PFSK-1 (cell line): ENCODE data around the gene CXCR6.

Experiments used
- FOXP2 ChIP-seq: optimal IDR thresholded peaks from 2 replicates; pipeline ENCODE3; 2011; ENCODE audit warnings: borderline replicate concordance, control low read depth, inconsistent platforms; ENCODE audit not compliant: insufficient read depth; ENCODE audit errors: extremely low read length, extremely low read depth
- POLR2AphosphoS5 ChIP-seq: IDR thresholded peaks from 2 replicates; pipeline ENCODE4 v1.6.1; 2012; ENCODE audit warnings: low read depth, mild to moderate bottlenecking, control low read depth, low read length, moderate library complexity
- SIN3A ChIP-seq: IDR thresholded peaks from 2 replicates; pipeline ENCODE4 v1.6.1; 2012; ENCODE audit warnings: mild to moderate bottlenecking, low read length, moderate library complexity, borderline replicate concordance; ENCODE audit not compliant: insufficient read depth
- TAF1 ChIP-seq: IDR thresholded peaks from 2 replicates; pipeline ENCODE4 v1.6.1; 2012; ENCODE audit warnings: low read length, control low read depth, borderline replicate concordance; ENCODE audit not compliant: insufficient read depth
- TF ChIP-seq, protein P1 (sequence below), 2 experiments: IDR thresholded peaks; 2 replicates each; pipeline versions ENCODE4 v1.6.1 to v1.8.0; 2011 to 2012; ENCODE audit warnings: low read depth in 2 of 2, low read length in 2 of 2, control low read depth in 1 of 2, inconsistent platforms in 1 of 2, mild to moderate bottlenecking in 1 of 2, moderate library complexity in 1 of 2; ENCODE audit not compliant: insufficient read depth in 1 of 2

The CXCR6 gene

DNA sequence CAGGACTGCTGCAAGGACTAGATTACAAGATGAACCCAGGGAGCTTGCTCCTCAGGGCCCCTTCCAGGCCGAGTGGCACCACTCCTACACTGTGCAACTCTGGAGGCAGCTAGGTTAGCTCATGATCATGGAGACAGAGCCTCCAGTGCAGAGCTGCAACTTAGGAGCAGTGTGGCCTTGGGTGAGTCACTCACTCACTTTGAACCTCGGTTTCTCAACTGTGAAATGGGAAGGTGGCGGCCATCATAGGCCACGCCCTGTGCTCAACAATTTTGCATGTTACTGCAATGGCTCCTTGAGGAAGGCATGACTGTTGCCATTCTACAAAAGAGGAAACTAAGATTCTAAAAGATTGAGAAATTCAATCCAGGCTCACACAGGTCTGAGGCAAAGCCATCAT is 11.2 kb upstream of the CXCR6 start:
- TF ChIP-seq, protein P1, sequence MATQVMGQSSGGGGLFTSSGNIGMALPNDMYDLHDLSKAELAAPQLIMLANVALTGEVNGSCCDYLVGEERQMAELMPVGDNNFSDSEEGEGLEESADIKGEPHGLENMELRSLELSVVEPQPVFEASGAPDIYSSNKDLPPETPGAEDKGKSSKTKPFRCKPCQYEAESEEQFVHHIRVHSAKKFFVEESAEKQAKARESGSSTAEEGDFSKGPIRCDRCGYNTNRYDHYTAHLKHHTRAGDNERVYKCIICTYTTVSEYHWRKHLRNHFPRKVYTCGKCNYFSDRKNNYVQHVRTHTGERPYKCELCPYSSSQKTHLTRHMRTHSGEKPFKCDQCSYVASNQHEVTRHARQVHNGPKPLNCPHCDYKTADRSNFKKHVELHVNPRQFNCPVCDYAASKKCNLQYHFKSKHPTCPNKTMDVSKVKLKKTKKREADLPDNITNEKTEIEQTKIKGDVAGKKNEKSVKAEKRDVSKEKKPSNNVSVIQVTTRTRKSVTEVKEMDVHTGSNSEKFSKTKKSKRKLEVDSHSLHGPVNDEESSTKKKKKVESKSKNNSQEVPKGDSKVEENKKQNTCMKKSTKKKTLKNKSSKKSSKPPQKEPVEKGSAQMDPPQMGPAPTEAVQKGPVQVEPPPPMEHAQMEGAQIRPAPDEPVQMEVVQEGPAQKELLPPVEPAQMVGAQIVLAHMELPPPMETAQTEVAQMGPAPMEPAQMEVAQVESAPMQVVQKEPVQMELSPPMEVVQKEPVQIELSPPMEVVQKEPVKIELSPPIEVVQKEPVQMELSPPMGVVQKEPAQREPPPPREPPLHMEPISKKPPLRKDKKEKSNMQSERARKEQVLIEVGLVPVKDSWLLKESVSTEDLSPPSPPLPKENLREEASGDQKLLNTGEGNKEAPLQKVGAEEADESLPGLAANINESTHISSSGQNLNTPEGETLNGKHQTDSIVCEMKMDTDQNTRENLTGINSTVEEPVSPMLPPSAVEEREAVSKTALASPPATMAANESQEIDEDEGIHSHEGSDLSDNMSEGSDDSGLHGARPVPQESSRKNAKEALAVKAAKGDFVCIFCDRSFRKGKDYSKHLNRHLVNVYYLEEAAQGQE (IDR thresholded peaks at IDR 0.05; ENCODE audit: insufficient read depth in 1 of 2, low read depth in 2 of 2, low read length in 2 of 2) = no peak
- TF ChIP-seq FOXP2 (no peak), POLR2AphosphoS5 (no peak), SIN3A (no peak), TAF1 (no peak)

DNA sequence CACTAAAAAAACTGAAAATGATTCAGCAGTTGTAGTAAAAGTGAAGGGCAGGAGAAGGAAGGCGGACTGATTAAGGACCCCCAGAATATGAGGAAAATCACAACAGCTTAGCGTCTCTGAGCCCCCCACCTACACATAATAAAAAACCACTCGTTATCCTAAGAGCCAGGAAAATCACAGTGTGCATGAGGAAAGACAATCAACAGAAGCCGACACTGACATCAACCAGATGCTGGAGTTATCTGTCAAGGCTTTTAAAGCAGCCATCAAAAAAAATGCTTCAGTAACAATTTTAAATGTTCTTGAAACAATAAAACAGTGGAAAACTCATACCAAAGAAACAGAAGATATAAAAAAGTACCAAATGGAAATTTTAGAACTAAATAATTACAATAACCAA is 9.7 kb upstream of the CXCR6 start:
- no peak for TF ChIP-seq FOXP2
- no peak for TF ChIP-seq POLR2AphosphoS5
- TF ChIP-seq, protein P1 (IDR thresholded peaks at IDR 0.05; ENCODE audit: insufficient read depth in 1 of 2, low read depth in 2 of 2, low read length in 2 of 2) = no peak
- no peak for TF ChIP-seq SIN3A
- no peak for TF ChIP-seq TAF1

GRCh38 chr3:45936261-45936660 is 7.0 kb upstream of the CXCR6 start:
- TF ChIP-seq, protein P1 (IDR thresholded peaks at IDR 0.05; ENCODE audit: insufficient read depth in 1 of 2, low read depth in 2 of 2, low read length in 2 of 2) = no peak
- TF ChIP-seq SIN3A (no peak), POLR2AphosphoS5 (no peak), TAF1 (no peak), FOXP2 (no peak)

DNA sequence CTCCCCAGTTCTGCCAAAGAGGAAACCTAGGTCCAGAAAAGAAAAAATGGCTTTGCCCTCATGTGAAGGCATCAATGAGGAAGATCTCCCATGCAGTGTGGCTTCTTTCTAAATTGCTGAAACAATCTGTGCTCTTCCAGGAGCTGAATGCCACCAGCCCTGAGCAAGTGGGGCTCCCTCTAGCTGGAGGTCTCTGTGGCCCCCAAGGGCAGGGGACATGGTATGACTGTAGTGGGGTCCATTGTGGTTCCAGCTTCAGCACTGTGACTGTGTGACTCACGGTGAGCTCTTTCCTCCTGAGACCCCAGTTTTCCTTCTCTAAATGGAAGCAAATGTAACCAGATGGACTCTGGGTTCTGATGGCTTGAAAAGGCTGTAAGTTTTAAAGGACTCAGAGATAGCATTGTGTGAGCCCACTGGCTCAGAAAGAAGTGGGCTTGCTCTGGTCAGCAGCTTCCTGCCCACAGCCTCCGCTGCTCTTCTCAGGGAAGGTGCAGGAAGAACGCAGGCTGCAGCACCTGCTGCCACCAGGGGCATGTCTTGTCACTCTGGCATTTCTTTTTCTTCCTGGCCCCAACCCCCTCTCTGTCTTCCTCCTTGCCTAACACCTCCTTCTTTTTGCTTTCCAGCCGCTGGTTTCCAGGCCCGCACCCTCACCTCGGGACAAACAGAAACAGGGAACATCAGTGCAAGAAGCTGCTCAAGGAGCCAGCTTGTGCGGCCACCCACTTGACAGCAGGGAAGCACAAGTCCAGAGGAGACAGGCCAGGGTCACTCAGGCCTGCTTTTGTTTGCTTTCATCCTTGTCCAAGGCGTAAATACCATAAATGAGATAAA is 5.8 kb upstream of the CXCR6 start:
- no peak for TF ChIP-seq FOXP2
- no peak for TF ChIP-seq SIN3A
- TF ChIP-seq POLR2AphosphoS5 = no peak
- TF ChIP-seq, protein P1 (IDR thresholded peaks at IDR 0.05; ENCODE audit: insufficient read depth in 1 of 2, low read depth in 2 of 2, low read length in 2 of 2) = no peak
- no peak for TF ChIP-seq TAF1
